ENCODE results near the gene FAM124A.
A peak's percentile ranks its signal among the peaks of the same experiment; 100 is the strongest.
"Not testable (repeated sequence)": the region's sequence is repeated elsewhere in the genome, so short reads cannot be mapped to it uniquely, and the experiment has no call there.

The FAM124A gene

DNA sequence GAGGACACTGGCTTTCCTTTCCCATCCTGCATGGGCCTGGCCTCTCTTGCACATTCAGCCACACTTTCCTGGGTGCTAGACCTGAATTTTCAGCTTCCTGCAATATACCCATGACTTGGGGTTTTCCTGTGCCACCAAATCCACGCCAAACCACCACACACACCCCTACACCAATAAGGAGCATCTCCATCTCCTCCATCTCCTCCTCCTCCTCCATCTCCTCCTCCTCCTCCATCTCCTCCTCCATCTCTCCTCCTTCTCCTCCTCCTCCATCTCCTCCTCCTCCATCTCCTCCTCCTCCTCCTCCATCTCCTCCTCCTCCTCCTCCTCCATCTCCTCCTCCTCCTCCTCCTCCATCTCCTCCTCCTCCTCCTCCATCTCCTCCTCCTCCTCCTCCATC is 66.1 kb downstream of the FAM124A start:
- not testable (repeated sequence) for DNase-seq (ENCODE audit: low read depth); H3K9me3 ChIP-seq (ENCODE audit: control insufficient read depth, low read length); H3K27me3 ChIP-seq (replicated peaks; ENCODE audit: control insufficient read depth, insufficient read depth, low read length); H3K4me3 ChIP-seq (ENCODE audit: low read length); H3K4me1 ChIP-seq (ENCODE audit: control insufficient read depth, insufficient read depth, low read length); H3K9ac ChIP-seq (ENCODE audit: low read length); H3K36me3 ChIP-seq (ENCODE audit: control insufficient read depth, insufficient read depth, low read length, severe bottlenecking)

- Histone ChIP-seq H3K27me3 (replicated peaks; ENCODE audit: control insufficient read depth, insufficient read depth, low read length) (peaks cover 9% of the 10 kb centered on the region), H3K9ac (ENCODE audit: low read length) (no peak overlapping the region), H3K36me3 (ENCODE audit: control insufficient read depth, insufficient read depth, low read length, severe bottlenecking) (no peaks in the 10 kb centered on the region), H3K4me3 (ENCODE audit: low read length) (no peak overlapping the region), H3K4me1 (ENCODE audit: control insufficient read depth, insufficient read depth, low read length) (peaks cover 9% of the 10 kb centered on the region), H3K9me3 (ENCODE audit: control insufficient read depth, low read length) (no peaks in the 10 kb centered on the region)
- DNase-seq (ENCODE audit: low read depth) = no peak
Measured at GRCh38 chr13:51291341-51291740, 69.1 kb downstream of the FAM124A start.

GRCh38 chr13:51292000-51292565 is 69.9 kb downstream of the FAM124A start:
- peaks cover 9% of the 10 kb centered on the region for H3K27me3 ChIP-seq (replicated peaks; ENCODE audit: control insufficient read depth, insufficient read depth, low read length)
- peak; percentile 24 for DNase-seq (ENCODE audit: low read depth)
- no peak overlapping the region for H3K4me3 ChIP-seq (ENCODE audit: low read length)
- no peak overlapping the region for H3K9ac ChIP-seq (ENCODE audit: low read length)
- H3K4me1 ChIP-seq (ENCODE audit: control insufficient read depth, insufficient read depth, low read length) = peaks cover 9% of the 10 kb centered on the region
- H3K36me3 ChIP-seq (ENCODE audit: control insufficient read depth, insufficient read depth, low read length, severe bottlenecking) = no peaks in the 10 kb centered on the region
- H3K9me3 ChIP-seq (ENCODE audit: control insufficient read depth, low read length) = no peaks in the 10 kb centered on the region

- no peak overlapping the region for H3K9ac ChIP-seq (ENCODE audit: low read length)
- H3K4me1 ChIP-seq (ENCODE audit: control insufficient read depth, insufficient read depth, low read length) = no peaks in the 10 kb centered on the region
- no peak overlapping the region for H3K4me3 ChIP-seq (ENCODE audit: low read length)
- no peaks in the 10 kb centered on the region for H3K36me3 ChIP-seq (ENCODE audit: control insufficient read depth, insufficient read depth, low read length, severe bottlenecking)
- no peak for DNase-seq (ENCODE audit: low read depth)
- H3K9me3 ChIP-seq (ENCODE audit: control insufficient read depth, low read length) = no peaks in the 10 kb centered on the region
- H3K27me3 ChIP-seq (replicated peaks; ENCODE audit: control insufficient read depth, insufficient read depth, low read length) = no peaks in the 10 kb centered on the region
Measured at GRCh38 chr13:51297556-51297955, 75.4 kb downstream of the FAM124A start.

- Histone ChIP-seq H3K9ac (ENCODE audit: low read length) (no peak overlapping the region), H3K27me3 (replicated peaks; ENCODE audit: control insufficient read depth, insufficient read depth, low read length) (no peaks in the 10 kb centered on the region), H3K9me3 (ENCODE audit: control insufficient read depth, low read length) (no peaks in the 10 kb centered on the region), H3K36me3 (ENCODE audit: control insufficient read depth, insufficient read depth, low read length, severe bottlenecking) (no peaks in the 10 kb centered on the region), H3K4me3 (ENCODE audit: low read length) (no peak overlapping the region), H3K4me1 (ENCODE audit: control insufficient read depth, insufficient read depth, low read length) (no peaks in the 10 kb centered on the region)
- DNase-seq (ENCODE audit: low read depth) = no peak
Measured at GRCh38 chr13:51298812-51299211, 76.6 kb downstream of the FAM124A start.

DNA sequence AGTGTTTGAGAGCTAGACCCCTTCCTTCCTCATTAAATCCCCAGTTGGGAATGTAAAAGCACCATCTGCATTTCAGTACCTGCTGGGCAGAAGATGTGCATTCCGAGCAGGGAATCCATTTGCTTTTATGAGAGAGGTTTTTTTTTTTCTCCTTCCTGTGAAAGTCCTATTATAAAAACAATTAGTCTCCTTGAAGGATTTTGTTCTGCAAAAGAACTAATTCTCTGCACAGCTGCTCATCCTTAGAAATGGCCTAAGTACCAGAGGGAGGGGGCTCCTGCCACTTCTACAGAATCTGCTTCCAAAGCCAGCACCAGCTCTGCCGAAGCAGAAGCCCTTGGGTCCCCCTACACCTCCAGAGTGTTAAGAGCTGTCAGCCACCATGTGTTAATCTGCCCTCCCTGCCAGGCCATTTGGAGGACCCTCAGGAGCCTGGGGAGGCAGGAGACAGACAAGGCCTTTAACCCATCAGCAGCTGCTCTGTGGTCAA is 80.9 kb downstream of the FAM124A start:
- H3K9ac ChIP-seq (ENCODE audit: low read length) = no peak overlapping the region
- DNase-seq (ENCODE audit: low read depth) = no peak
- H3K4me3 ChIP-seq (ENCODE audit: low read length) = no peak overlapping the region
- H3K27me3 ChIP-seq (replicated peaks; ENCODE audit: control insufficient read depth, insufficient read depth, low read length) = no peaks in the 10 kb centered on the region
- H3K9me3 ChIP-seq (ENCODE audit: control insufficient read depth, low read length) = no peaks in the 10 kb centered on the region
- no peaks in the 10 kb centered on the region for H3K4me1 ChIP-seq (ENCODE audit: control insufficient read depth, insufficient read depth, low read length)
- H3K36me3 ChIP-seq (ENCODE audit: control insufficient read depth, insufficient read depth, low read length, severe bottlenecking) = no peaks in the 10 kb centered on the region

- no peak overlapping the region for H3K9ac ChIP-seq (ENCODE audit: low read length)
- no peaks in the 10 kb centered on the region for H3K27me3 ChIP-seq (replicated peaks; ENCODE audit: control insufficient read depth, insufficient read depth, low read length)
- H3K36me3 ChIP-seq (ENCODE audit: control insufficient read depth, insufficient read depth, low read length, severe bottlenecking) = no peaks in the 10 kb centered on the region
- H3K4me3 ChIP-seq (ENCODE audit: low read length) = no peak overlapping the region
- no peaks in the 10 kb centered on the region for H3K4me1 ChIP-seq (ENCODE audit: control insufficient read depth, insufficient read depth, low read length)
- H3K9me3 ChIP-seq (ENCODE audit: control insufficient read depth, low read length) = no peaks in the 10 kb centered on the region
- DNase-seq (ENCODE audit: low read depth) = no peak
Measured at GRCh38 chr13:51303882-51304281, 81.7 kb downstream of the FAM124A start.

- no peak overlapping the region for H3K9ac ChIP-seq (ENCODE audit: low read length)
- H3K27me3 ChIP-seq (replicated peaks; ENCODE audit: control insufficient read depth, insufficient read depth, low read length) = no peaks in the 10 kb centered on the region
- no peaks in the 10 kb centered on the region for H3K36me3 ChIP-seq (ENCODE audit: control insufficient read depth, insufficient read depth, low read length, severe bottlenecking)
- peak; percentile 30 for DNase-seq (ENCODE audit: low read depth)
- H3K9me3 ChIP-seq (ENCODE audit: control insufficient read depth, low read length) = no peaks in the 10 kb centered on the region
- no peaks in the 10 kb centered on the region for H3K4me1 ChIP-seq (ENCODE audit: control insufficient read depth, insufficient read depth, low read length)
- H3K4me3 ChIP-seq (ENCODE audit: low read length) = no peak overlapping the region
Measured at GRCh38 chr13:51305271-51305967, 83.2 kb downstream of the FAM124A start.

GRCh38 chr13:51308781-51309180 is 86.6 kb downstream of the FAM124A start:
- no peak for DNase-seq (ENCODE audit: low read depth)
- Histone ChIP-seq H3K4me3 (ENCODE audit: low read length) (no peak overlapping the region), H3K9ac (ENCODE audit: low read length) (no peak overlapping the region), H3K36me3 (ENCODE audit: control insufficient read depth, insufficient read depth, low read length, severe bottlenecking) (no peaks in the 10 kb centered on the region), H3K4me1 (ENCODE audit: control insufficient read depth, insufficient read depth, low read length) (no peaks in the 10 kb centered on the region), H3K9me3 (ENCODE audit: control insufficient read depth, low read length) (no peaks in the 10 kb centered on the region), H3K27me3 (replicated peaks; ENCODE audit: control insufficient read depth, insufficient read depth, low read length) (no peaks in the 10 kb centered on the region)

DNA sequence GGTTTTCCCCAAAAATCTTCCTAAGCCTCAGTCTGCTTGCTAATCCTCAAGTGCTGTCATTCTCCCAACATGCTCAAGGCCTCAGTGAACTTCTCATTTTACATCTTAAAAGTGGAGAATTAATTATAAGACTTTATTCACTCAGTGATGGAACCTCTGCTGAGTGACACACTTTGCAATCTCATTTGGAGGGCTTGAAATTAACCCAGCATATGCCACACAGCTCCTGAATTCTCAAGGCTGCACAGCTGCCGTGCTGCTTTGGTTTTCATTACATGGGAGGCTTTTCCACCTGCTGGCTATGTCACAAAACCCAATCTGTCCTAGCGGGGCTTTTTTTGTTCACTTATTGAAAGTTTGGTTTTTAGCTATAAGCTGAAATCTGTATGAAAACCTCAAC is 89.0 kb downstream of the FAM124A start:
- Histone ChIP-seq H3K4me3 (ENCODE audit: low read length) (no peak overlapping the region), H3K9me3 (ENCODE audit: control insufficient read depth, low read length) (no peaks in the 10 kb centered on the region), H3K4me1 (ENCODE audit: control insufficient read depth, insufficient read depth, low read length) (peaks cover 14% of the 10 kb centered on the region), H3K36me3 (ENCODE audit: control insufficient read depth, insufficient read depth, low read length, severe bottlenecking) (no peaks in the 10 kb centered on the region), H3K9ac (ENCODE audit: low read length) (no peak overlapping the region), H3K27me3 (replicated peaks; ENCODE audit: control insufficient read depth, insufficient read depth, low read length) (no peaks in the 10 kb centered on the region)
- no peak for DNase-seq (ENCODE audit: low read depth)

DNA sequence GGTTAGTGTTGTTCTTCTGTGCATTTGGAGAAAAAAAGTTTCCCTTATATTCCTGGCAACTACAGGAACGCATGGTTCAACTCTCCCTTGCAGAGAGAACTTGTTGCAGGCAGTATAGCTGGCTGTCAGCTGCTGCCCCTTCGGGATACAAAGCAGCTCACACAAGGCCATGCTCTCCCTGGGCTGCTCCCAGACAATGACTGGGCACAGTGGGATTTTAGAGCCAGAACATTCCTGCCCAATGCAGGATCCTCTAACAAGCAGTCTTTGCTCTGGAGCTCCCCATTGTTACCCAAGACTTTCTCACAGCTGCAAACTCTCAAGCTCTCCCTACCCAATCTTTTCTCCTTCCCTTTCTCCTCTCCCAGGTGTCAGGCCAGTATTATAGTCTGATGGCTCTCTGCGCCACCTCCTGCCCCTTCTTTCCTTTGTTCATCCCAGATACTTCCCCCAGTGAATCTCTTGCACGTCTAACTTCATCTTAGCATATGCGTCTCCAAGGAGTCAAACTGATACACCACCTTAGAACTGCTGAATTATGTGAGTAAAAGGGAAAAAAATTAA is 89.8 kb downstream of the FAM124A start:
- H3K9me3 ChIP-seq (ENCODE audit: control insufficient read depth, low read length) = no peaks in the 10 kb centered on the region
- no peak for DNase-seq (ENCODE audit: low read depth)
- H3K9ac ChIP-seq (ENCODE audit: low read length) = no peak overlapping the region
- no peaks in the 10 kb centered on the region for H3K27me3 ChIP-seq (replicated peaks; ENCODE audit: control insufficient read depth, insufficient read depth, low read length)
- no peaks in the 10 kb centered on the region for H3K36me3 ChIP-seq (ENCODE audit: control insufficient read depth, insufficient read depth, low read length, severe bottlenecking)
- H3K4me3 ChIP-seq (ENCODE audit: low read length) = no peak overlapping the region
- H3K4me1 ChIP-seq (ENCODE audit: control insufficient read depth, insufficient read depth, low read length) = peaks cover 14% of the 10 kb centered on the region

All from adipocyte (in vitro differentiated cells).